ENCODE data around the gene SORBS2. TPM values are rescaled to one million over a fixed set of nuclear protein-coding genes. Genes with fewer than 3 reads are reported as not detected.
A peak's percentile ranks its signal among the peaks of the same experiment; 100 is the strongest.

Gene SORBS2
- polyA plus RNA-seq, 3 donors from 2014 or later = 2.6 to 5.8 TPM; not detected in 1

- no peak overlapping the region for H3K27ac Mint-ChIP-seq
- peaks cover 0 to 11% (median 2%) of the 10 kb centered on the region in 3 donors for H3K27me3 Mint-ChIP-seq (ENCODE audit: low read depth in 3 of 3)
- no peaks in the 10 kb centered on the region for H3K4me1 Mint-ChIP-seq
- no peaks in the 10 kb centered on the region for H3K9me3 Mint-ChIP-seq
- peak in 2 of 3 donors; percentile 9 to 18 for DNase-seq
- no peak overlapping the region for H3K4me3 Mint-ChIP-seq
- no peaks in the 10 kb centered on the region for H3K36me3 Mint-ChIP-seq
Observed at GRCh38 chr4:185640811-185641675, 171.0 kb downstream of the SORBS2 start.

- Mint-ChIP-seq H3K4me1 (no peaks in the 10 kb centered on the region), H3K27ac (no peak overlapping the region), H3K4me3 (no peak overlapping the region), H3K27me3 (ENCODE audit: low read depth in 3 of 3) (peaks cover 0 to 13% (median 4%) of the 10 kb centered on the region in 3 donors), H3K36me3 (no peaks in the 10 kb centered on the region), H3K9me3 (peaks cover 0 to 4% (median 0%) of the 10 kb centered on the region in 6 donors)
- no peak for DNase-seq
Observed at GRCh38 chr4:185638548-185639301, 173.3 kb downstream of the SORBS2 start.

- Mint-ChIP-seq H3K27ac (no peak overlapping the region), H3K4me1 (no peaks in the 10 kb centered on the region), H3K36me3 (no peaks in the 10 kb centered on the region), H3K9me3 (peaks cover 0 to 5% (median 0%) of the 10 kb centered on the region in 6 donors), H3K27me3 (ENCODE audit: low read depth in 3 of 3) (peaks cover 0 to 13% (median 4%) of the 10 kb centered on the region in 3 donors), H3K4me3 (no peak overlapping the region)
- DNase-seq = no peak
Observed at GRCh38 chr4:185638093-185638492, 173.9 kb downstream of the SORBS2 start.

GRCh38 chr4:185637163-185637875, 174.7 kb downstream of the SORBS2 start:
- H3K27ac Mint-ChIP-seq = no peak overlapping the region
- no peak overlapping the region for H3K4me3 Mint-ChIP-seq
- H3K36me3 Mint-ChIP-seq = no peaks in the 10 kb centered on the region
- H3K9me3 Mint-ChIP-seq = peaks cover 0 to 5% (median 0%) of the 10 kb centered on the region in 6 donors
- peaks cover 0 to 13% (median 4%) of the 10 kb centered on the region in 3 donors for H3K27me3 Mint-ChIP-seq (ENCODE audit: low read depth in 3 of 3)
- DNase-seq = no peak
- H3K4me1 Mint-ChIP-seq = no peaks in the 10 kb centered on the region

- Mint-ChIP-seq H3K4me1 (no peaks in the 10 kb centered on the region), H3K4me3 (no peak overlapping the region), H3K27ac (no peak overlapping the region), H3K27me3 (ENCODE audit: low read depth in 3 of 3) (peaks cover 3 to 17% (median 4%) of the 10 kb centered on the region in 3 donors), H3K36me3 (no peaks in the 10 kb centered on the region), H3K9me3 (peaks cover 0 to 5% (median 0%) of the 10 kb centered on the region in 6 donors)
- DNase-seq = no peak
Observed at GRCh38 chr4:185634066-185634652, 177.8 kb downstream of the SORBS2 start.

GRCh38 chr4:185626798-185627197, 185.2 kb downstream of the SORBS2 start:
- no peak overlapping the region for H3K4me3 Mint-ChIP-seq
- peaks cover 0 to 2% (median 0%) of the 10 kb centered on the region in 6 donors for H3K9me3 Mint-ChIP-seq
- no peak overlapping the region for H3K27ac Mint-ChIP-seq
- H3K4me1 Mint-ChIP-seq = no peaks in the 10 kb centered on the region
- no peak for DNase-seq
- no peaks in the 10 kb centered on the region for H3K36me3 Mint-ChIP-seq
- peaks cover 4 to 10% (median 8%) of the 10 kb centered on the region in 3 donors for H3K27me3 Mint-ChIP-seq (ENCODE audit: low read depth in 3 of 3)

GRCh38 chr4:185625503-185625902, 186.5 kb downstream of the SORBS2 start:
- no peak for DNase-seq
- no peak overlapping the region for H3K4me3 Mint-ChIP-seq
- H3K36me3 Mint-ChIP-seq = no peaks in the 10 kb centered on the region
- no peak overlapping the region for H3K27ac Mint-ChIP-seq
- no peaks in the 10 kb centered on the region for H3K4me1 Mint-ChIP-seq
- peaks cover 0 to 2% (median 0%) of the 10 kb centered on the region in 6 donors for H3K9me3 Mint-ChIP-seq
- peaks cover 4 to 6% (median 5%) of the 10 kb centered on the region in 3 donors for H3K27me3 Mint-ChIP-seq (ENCODE audit: low read depth in 3 of 3)

GRCh38 chr4:185624259-185624589, 187.8 kb downstream of the SORBS2 start:
- H3K36me3 Mint-ChIP-seq = no peaks in the 10 kb centered on the region
- peaks cover 4 to 11% (median 5%) of the 10 kb centered on the region in 3 donors for H3K27me3 Mint-ChIP-seq (ENCODE audit: low read depth in 3 of 3)
- no peak overlapping the region for H3K27ac Mint-ChIP-seq
- no peak for DNase-seq
- H3K9me3 Mint-ChIP-seq = peaks cover 0 to 2% (median 0%) of the 10 kb centered on the region in 6 donors
- H3K4me1 Mint-ChIP-seq = no peaks in the 10 kb centered on the region
- no peak overlapping the region for H3K4me3 Mint-ChIP-seq

GRCh38 chr4:185623444-185624258, 188.3 kb downstream of the SORBS2 start:
- H3K27ac Mint-ChIP-seq = no peak overlapping the region
- no peaks in the 10 kb centered on the region for H3K4me1 Mint-ChIP-seq
- no peak overlapping the region for H3K4me3 Mint-ChIP-seq
- H3K36me3 Mint-ChIP-seq = no peaks in the 10 kb centered on the region
- no peak for DNase-seq
- peaks cover 5 to 11% (median 6%) of the 10 kb centered on the region in 3 donors for H3K27me3 Mint-ChIP-seq (ENCODE audit: low read depth in 3 of 3)
- peaks cover 0 to 2% (median 0%) of the 10 kb centered on the region in 6 donors for H3K9me3 Mint-ChIP-seq

- DNase-seq = no peak
- H3K27me3 Mint-ChIP-seq (ENCODE audit: low read depth in 3 of 3) = peaks cover 0 to 4% (median 2%) of the 10 kb centered on the region in 3 donors
- no peaks in the 10 kb centered on the region for H3K4me1 Mint-ChIP-seq
- H3K4me3 Mint-ChIP-seq = no peak overlapping the region
- no peak overlapping the region for H3K27ac Mint-ChIP-seq
- no peaks in the 10 kb centered on the region for H3K9me3 Mint-ChIP-seq
- no peaks in the 10 kb centered on the region for H3K36me3 Mint-ChIP-seq
Observed at GRCh38 chr4:185608185-185608584, 203.8 kb downstream of the SORBS2 start.

GRCh38 chr4:185602397-185602796, 209.6 kb downstream of the SORBS2 start:
- peaks cover 5 to 12% (median 10%) of the 10 kb centered on the region in 3 donors for H3K27me3 Mint-ChIP-seq (ENCODE audit: low read depth in 3 of 3)
- no peaks in the 10 kb centered on the region for H3K36me3 Mint-ChIP-seq
- H3K27ac Mint-ChIP-seq = no peak overlapping the region
- no peaks in the 10 kb centered on the region for H3K4me1 Mint-ChIP-seq
- no peaks in the 10 kb centered on the region for H3K9me3 Mint-ChIP-seq
- no peak overlapping the region for H3K4me3 Mint-ChIP-seq
- no peak for DNase-seq

GRCh38 chr4:185600801-185601434, 211.1 kb downstream of the SORBS2 start:
- Mint-ChIP-seq H3K27ac (no peak overlapping the region), H3K9me3 (no peaks in the 10 kb centered on the region), H3K27me3 (ENCODE audit: low read depth in 3 of 3) (peaks cover 5 to 12% (median 12%) of the 10 kb centered on the region in 3 donors), H3K4me1 (no peaks in the 10 kb centered on the region), H3K4me3 (no peak overlapping the region), H3K36me3 (no peaks in the 10 kb centered on the region)
- no peak for DNase-seq
